Breast epithelium (tissue), 3 donors: ENCODE data around the gene MAPK8IP1.

Experiments used
- POLR2A ChIP-seq: fragments of 450-650 bp; IDR thresholded peaks from one replicate; pipeline ENCODE4 v1.6.1; 2016; ENCODE audit warnings: antibody characterized with exemption, mild to moderate bottlenecking, moderate library complexity
- POLR2AphosphoS5 ChIP-seq, 3 donors: sonication (generic); formaldehyde crosslinking; IDR thresholded peaks; one replicate each; pipeline ENCODE4 v1.6.1; 2017; ENCODE audit warnings: antibody characterized with exemption in 3 of 3
- TF ChIP-seq, protein P1 (sequence below), 3 donors: fragments of 450-650 bp; IDR thresholded peaks; one replicate each; pipeline ENCODE4 v1.5.1; 2016 to 2017; ENCODE audit warnings: antibody characterized with exemption in 3 of 3, mild to moderate bottlenecking in 3 of 3, moderate library complexity in 3 of 3

DNA sequence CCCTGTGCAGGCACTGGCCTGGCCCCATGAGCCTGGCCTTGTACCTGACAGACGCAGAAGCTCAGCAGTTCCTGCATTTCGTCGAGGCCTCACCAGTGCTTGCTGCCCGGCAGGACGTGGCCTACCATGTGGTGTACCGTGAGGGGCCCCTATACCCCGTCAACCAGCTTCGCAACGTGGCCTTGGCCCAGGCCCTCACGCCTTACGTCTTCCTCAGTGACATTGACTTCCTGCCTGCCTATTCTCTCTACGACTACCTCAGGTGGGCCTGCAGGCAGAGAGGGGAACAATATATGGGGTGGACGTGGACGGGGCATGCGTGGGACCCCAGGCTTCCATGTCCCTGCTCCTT is 41.9 kb downstream of the MAPK8IP1 start:
- TF ChIP-seq, protein P1, sequence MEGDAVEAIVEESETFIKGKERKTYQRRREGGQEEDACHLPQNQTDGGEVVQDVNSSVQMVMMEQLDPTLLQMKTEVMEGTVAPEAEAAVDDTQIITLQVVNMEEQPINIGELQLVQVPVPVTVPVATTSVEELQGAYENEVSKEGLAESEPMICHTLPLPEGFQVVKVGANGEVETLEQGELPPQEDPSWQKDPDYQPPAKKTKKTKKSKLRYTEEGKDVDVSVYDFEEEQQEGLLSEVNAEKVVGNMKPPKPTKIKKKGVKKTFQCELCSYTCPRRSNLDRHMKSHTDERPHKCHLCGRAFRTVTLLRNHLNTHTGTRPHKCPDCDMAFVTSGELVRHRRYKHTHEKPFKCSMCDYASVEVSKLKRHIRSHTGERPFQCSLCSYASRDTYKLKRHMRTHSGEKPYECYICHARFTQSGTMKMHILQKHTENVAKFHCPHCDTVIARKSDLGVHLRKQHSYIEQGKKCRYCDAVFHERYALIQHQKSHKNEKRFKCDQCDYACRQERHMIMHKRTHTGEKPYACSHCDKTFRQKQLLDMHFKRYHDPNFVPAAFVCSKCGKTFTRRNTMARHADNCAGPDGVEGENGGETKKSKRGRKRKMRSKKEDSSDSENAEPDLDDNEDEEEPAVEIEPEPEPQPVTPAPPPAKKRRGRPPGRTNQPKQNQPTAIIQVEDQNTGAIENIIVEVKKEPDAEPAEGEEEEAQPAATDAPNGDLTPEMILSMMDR (IDR thresholded peaks at IDR 0.05): no peak
- TF ChIP-seq POLR2A (no peak), POLR2AphosphoS5 (IDR thresholded peaks at IDR 0.05) (no peak)
